ENCODE measurements around the gene PKIG. TPM values are rescaled to one million over a fixed set of nuclear protein-coding genes. Genes with fewer than 3 reads are reported as not detected.

The PKIG gene
- total RNA-seq, 1 experiment from 2014 or later = 64.9 TPM

GRCh38 chr20:44658810-44659209, 76.4 kb downstream of the PKIG start:
- Histone ChIP-seq H3K27me3 (replicated peaks; ENCODE audit: insufficient read depth, low read depth, low read length, poor library complexity) (no peaks in the 10 kb centered on the region), H3K4me3 (ENCODE audit: low read depth, low read length, poor library complexity, severe bottlenecking) (no peak overlapping the region), H3K27ac (ENCODE audit: low read depth, low read length, poor library complexity, severe bottlenecking) (no peak overlapping the region), H3K36me3 (ENCODE audit: insufficient read depth, low read length, poor library complexity, severe bottlenecking) (no peaks in the 10 kb centered on the region), H3K4me1 (ENCODE audit: insufficient read depth, low read length, poor library complexity, severe bottlenecking) (no peaks in the 10 kb centered on the region), H3K9me3 (ENCODE audit: low read depth, low read length, poor library complexity, severe bottlenecking) (no peaks in the 10 kb centered on the region)
- no TSS peak for BruUV-seq (replicated peaks)
- no peak for TF ChIP-seq CTCF (conservative IDR thresholded peaks at IDR 0.05; ENCODE audit: low read depth, low read length)
- no peak for TF ChIP-seq EZH2 (IDR thresholded peaks at IDR 0.05; ENCODE audit: borderline replicate concordance, low read depth, low read length, poor library complexity, severe bottlenecking)
- ChIA-PET CTCF (no interaction called here), POLR2A (ENCODE audit: low non-redundant PET) (no interaction called here)
- no peak for DNase-seq (ENCODE audit: low spot score)
- intact Hi-C loops (cut with micrococcal nuclease; ENCODE audit: unreplicated experiment) = no loop called here

GRCh38 chr20:44659931-44660330, 77.6 kb downstream of the PKIG start:
- H3K36me3 ChIP-seq (ENCODE audit: insufficient read depth, low read length, poor library complexity, severe bottlenecking) = no peaks in the 10 kb centered on the region
- no peak for DNase-seq (ENCODE audit: low spot score)
- no peaks in the 10 kb centered on the region for H3K4me1 ChIP-seq (ENCODE audit: insufficient read depth, low read length, poor library complexity, severe bottlenecking)
- H3K27me3 ChIP-seq (replicated peaks; ENCODE audit: insufficient read depth, low read depth, low read length, poor library complexity) = no peaks in the 10 kb centered on the region
- intact Hi-C loops (cut with micrococcal nuclease; ENCODE audit: unreplicated experiment) = no loop called here
- TF ChIP-seq CTCF (conservative IDR thresholded peaks at IDR 0.05; ENCODE audit: low read depth, low read length) = no peak
- no peak for TF ChIP-seq EZH2 (IDR thresholded peaks at IDR 0.05; ENCODE audit: borderline replicate concordance, low read depth, low read length, poor library complexity, severe bottlenecking)
- POLR2A ChIA-PET (ENCODE audit: low non-redundant PET) = no interaction called here
- no peaks in the 10 kb centered on the region for H3K9me3 ChIP-seq (ENCODE audit: low read depth, low read length, poor library complexity, severe bottlenecking)
- CTCF ChIA-PET = no interaction called here
- no peak overlapping the region for H3K27ac ChIP-seq (ENCODE audit: low read depth, low read length, poor library complexity, severe bottlenecking)
- no TSS peak for BruUV-seq (replicated peaks)
- H3K4me3 ChIP-seq (ENCODE audit: low read depth, low read length, poor library complexity, severe bottlenecking) = no peak overlapping the region

GRCh38 chr20:44660581-44660980, 78.2 kb downstream of the PKIG start:
- Histone ChIP-seq H3K27ac (ENCODE audit: low read depth, low read length, poor library complexity, severe bottlenecking) (no peak overlapping the region), H3K4me1 (ENCODE audit: insufficient read depth, low read length, poor library complexity, severe bottlenecking) (no peaks in the 10 kb centered on the region), H3K27me3 (replicated peaks; ENCODE audit: insufficient read depth, low read depth, low read length, poor library complexity) (no peaks in the 10 kb centered on the region), H3K9me3 (ENCODE audit: low read depth, low read length, poor library complexity, severe bottlenecking) (no peaks in the 10 kb centered on the region), H3K4me3 (ENCODE audit: low read depth, low read length, poor library complexity, severe bottlenecking) (no peak overlapping the region), H3K36me3 (ENCODE audit: insufficient read depth, low read length, poor library complexity, severe bottlenecking) (no peaks in the 10 kb centered on the region)
- ChIA-PET POLR2A (ENCODE audit: low non-redundant PET) (no interaction called here), CTCF (no interaction called here)
- no TSS peak for BruUV-seq (replicated peaks)
- no peak for DNase-seq (ENCODE audit: low spot score)
- TF ChIP-seq EZH2 (IDR thresholded peaks at IDR 0.05; ENCODE audit: borderline replicate concordance, low read depth, low read length, poor library complexity, severe bottlenecking) (no peak), CTCF (conservative IDR thresholded peaks at IDR 0.05; ENCODE audit: low read depth, low read length) (no peak)
- intact Hi-C loops (cut with micrococcal nuclease; ENCODE audit: unreplicated experiment) = no loop called here

Measured in A673 (cell line).